Stimulated activated CD4-positive, alpha-beta T cell treated with anti-CD3 and anti-CD28 coated beads, TNF-alpha, amount 100 ng/mL, for 24 hours (primary cell): ENCODE measurements around the gene SHISA4.
"Not testable (repeated sequence)": the region's sequence is repeated elsewhere in the genome, so short reads cannot be mapped to it uniquely, and the experiment has no call there.

ENCODE experiments used
- DNase-seq, 3 experiments: peaks; one replicate each; pipeline ENCODE4 v3.0.0-alpha.2; 2020; ENCODE audit warnings: low read depth in 3 of 3

Gene SHISA4

DNA sequence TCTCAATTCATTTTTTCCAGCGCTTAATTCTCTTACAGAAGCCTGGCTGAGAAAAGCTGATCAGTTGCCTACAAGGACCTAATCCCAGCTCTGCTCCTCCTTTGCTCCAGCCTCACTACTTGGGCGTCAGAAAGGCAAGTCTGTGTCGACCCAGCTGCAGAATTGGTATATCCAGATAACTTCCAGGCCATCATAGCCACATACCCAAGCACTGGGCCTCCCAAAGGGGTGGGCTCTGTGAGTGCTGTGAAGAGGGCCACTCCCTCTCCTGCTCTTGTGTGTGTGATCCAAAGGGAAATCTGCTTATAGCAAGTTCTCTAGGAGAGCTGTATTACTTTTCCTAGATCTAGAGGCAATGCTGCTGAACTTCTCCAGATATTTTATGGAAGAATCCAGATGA is 39.6 kb downstream of the SHISA4 start:
- DNase-seq, result no peak

DNA sequence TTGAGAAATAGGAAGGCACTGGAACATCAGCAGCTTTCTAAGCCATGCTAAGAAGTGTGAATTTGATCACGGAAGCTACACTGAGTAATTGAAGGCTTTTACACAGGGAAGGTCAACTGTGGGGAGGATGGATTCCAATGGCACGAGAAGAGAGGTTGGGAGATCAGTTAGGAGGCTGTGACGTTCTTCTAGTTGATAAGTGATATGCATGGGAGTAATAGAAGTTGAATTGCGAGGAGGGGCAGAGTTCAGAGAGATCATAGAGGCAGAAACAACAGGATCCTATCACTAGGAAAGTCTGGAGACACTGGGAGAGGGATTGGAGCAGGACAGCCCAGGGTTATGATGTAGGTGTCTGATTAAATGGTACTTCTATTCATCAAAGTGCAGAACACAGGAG is 41.4 kb downstream of the SHISA4 start:
- no peak for DNase-seq

DNA sequence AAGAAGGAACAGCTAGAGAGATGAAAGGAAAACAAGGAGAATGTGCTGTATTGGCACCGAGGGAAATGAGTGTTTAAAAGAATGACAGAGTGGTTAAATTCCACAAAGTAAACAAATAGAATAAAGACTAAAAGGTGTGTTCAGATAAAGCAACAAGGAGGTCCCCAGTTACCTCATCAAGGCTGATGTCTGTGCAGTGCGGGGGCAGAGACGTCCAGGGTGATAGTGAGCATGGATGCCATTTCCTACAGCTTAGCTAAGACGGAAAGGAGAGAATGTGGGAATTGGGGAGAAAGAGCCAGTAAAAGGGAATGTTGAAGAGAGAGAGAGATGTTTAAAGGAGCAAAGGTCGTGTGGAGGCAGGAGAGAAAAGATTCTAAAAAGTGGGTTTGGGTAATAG is 42.1 kb downstream of the SHISA4 start:
- DNase-seq, result no peak

DNA sequence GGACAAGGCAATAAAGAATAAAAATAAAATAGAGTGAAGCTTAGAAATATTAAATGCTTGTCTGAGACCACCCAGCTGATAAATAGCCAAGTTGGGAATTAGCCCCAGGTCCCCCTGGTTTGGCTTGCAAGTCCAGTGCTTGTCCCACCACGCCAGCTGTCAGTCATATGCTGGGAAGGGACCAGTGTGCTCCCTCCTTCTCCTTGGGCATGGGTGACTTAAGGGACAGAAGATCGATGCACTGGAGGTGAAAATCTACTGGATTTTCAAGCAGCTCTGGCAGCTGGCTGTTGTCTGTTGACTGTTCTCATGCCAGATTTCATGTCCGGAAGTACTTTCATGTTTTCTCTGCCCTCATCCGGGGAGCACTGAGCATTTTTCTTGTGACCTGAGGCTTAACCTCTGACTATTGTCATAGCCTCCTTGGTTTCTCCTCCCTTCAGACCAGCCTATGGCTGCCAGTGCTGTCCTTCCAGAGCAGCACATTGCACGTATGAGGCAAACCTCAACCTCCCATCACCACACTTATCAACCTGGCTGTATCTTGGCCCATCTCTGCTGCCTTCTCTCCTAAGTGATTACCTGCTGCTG is 45.2 kb downstream of the SHISA4 start:
- DNase-seq, result no peak

DNA sequence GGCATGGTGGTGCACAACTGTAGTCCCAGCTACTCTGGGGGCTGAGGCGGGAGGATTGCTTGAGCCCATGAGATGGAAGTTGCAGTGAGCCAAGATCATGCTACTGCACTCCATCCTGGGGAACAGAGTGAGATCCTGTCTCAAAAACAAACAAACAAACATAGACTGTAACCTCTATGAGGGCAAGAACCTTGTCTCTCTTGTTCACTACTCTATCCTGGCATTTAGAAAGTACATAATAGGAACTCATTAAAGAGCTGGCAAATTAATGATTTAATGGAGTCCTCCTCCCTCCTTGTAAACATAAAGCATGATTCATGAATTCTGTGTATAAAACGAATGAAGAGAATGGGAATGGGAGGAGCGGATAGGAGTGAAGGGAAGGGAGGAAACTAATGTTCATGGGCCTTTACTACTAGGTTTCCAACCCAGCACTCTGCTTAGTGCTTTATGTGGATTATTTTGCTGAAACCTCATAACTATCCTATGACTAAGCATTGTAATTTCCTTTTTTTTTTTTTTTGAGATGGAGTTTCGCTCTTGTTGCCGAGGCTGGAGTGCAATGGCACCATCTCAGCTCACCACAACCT is 49.0 kb downstream of the SHISA4 start:
- DNase-seq, result no peak

DNA sequence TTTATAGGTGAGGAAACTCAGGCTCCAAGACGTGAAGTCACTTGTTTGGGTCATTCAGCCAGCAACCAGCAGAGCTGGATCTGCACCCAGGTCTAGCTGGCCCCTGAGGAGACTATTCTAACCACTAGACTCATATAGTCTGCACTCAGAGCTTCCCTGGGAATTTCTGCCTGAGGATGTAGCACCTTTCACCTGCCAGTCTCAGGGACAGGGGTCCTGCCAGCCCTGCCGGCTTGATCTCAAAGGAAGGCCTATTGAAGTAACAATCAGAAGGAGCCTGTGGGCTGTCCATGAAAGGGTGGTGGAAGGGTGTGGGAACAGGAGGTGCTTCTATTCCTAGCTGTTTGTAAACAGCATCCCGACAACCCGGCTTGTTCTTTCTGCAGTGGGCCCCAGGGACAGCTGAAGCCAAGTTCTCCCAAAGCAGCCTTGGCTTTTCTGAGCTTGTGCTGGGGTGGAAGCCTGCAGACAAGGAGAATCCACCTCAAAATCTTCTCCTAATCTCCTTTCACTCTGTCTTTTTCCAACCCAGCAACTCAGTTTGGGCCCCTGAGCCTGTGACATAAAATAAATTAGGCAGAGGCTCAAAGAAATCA is 49.8 kb downstream of the SHISA4 start:
- DNase-seq, result no peak

DNA sequence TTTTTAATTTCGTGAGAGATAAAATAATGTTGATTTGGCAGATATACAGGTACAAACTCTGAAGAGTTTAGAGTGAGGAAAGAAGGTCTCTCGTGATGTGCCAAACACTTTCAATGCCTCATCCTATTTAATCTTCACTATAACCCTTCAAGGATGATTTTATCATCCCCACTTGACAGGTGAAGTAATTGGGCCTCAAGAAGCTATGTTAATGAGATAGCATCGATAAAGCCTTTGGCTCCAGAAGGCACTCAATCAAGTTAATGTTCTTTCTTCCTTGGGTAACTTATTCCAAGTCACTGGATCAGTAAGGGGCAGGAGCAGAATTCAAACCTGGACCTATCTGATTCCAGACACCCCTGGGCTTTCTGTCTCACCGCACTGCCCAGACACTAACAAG is 50.5 kb downstream of the SHISA4 start:
- DNase-seq, result no peak

DNA sequence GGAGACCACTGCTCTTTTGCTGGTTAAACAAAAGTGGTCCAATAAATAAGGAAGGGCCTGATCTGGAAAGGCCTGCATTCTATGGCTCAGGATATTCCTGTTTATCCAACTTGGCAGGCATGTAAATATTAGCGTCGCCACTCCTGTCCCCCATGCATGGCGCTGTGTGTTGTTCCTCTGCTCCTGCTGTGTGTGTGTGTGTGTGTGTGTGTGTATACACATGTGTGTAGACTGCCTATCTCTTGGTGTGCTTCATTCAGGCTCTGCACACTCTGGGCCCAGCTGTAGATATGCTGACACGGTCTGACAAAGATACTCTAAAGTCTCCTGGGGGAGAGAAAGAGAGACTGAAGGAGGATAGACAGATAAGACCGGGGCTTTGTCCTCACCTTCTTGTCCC is 50.9 kb downstream of the SHISA4 start:
- DNase-seq, result no peak

DNA sequence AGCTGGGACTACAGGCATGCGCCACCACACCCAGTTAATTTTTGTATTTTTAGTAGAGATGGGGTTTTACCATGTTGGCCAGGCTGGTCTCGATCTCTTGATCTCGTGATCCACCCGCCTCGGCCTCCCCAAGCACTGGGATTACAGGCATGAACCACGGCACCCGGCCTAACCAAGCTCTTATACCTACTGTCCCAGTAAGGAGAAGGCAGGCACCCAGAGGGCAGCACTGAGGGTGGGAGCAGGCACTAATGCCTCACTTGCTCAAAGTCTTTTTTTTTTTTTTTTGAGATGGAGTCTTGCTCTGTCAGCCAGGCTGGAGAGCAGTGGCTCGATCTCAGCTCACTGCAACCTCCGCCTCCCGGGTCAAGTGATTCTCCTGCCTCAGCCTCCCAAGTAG is 51.6 kb downstream of the SHISA4 start:
- not testable (repeated sequence) for DNase-seq

DNA sequence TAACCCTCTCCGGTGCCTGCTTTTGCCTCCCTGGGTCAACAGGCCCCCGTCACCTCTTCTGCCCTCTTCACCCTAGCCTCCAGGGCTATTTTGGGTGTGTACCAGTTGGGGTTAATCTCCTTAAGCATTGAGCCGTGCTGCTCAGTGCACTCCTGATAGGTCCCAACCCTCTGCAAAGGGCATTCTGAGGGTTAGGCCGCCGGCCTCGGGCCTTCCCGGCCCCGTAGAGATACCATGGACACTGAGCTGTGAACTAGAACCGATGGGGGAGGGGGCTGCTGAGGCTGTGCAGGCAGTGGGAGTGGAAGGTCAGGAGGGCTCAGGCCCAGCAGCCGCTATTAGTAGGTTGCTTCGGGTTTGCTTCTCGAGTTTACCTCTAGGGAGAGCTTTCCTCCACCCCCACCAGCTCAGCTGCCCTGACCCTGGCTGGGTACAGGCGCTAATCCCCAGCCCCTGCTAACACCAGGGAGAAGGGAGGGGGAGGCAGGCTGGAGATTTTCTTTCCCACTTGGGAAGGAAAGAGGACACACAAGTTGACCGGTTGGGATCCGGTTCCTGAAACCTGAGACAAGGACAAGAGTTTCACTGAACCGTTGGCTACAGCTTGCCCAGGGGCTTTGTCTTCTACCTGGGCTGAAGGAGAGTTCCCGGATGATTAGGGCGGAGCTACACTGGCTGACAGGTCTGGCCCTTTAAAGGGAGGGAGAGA is 52.9 kb downstream of the SHISA4 start:
- DNase-seq, result no peak

DNA sequence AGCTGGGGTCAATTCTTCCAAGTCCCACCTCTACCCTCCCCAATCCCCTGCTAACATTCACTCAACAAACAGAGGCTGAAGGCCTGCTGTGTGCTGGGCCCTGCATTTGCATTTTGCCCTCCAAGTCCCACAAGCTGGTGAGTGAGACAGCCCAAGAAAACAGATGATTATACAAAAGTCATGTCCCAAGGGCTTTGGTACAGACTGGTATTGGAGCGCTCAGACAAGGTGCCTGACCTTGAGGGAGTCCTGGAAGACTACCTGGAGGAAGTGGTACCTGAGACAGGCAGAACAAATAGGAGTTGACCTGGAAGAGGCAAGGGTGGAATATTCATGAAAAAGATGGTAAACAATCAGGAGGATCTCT is 53.4 kb downstream of the SHISA4 start:
- no peak for DNase-seq
